ENCODE results near the gene ZNF766. TPM values are rescaled to one million over a fixed set of nuclear protein-coding genes. Genes with fewer than 3 reads are reported as not detected.

Gene ZNF766
- total and polyA plus RNA-seq, 2 of the 8 experiments (the other 6 are each of a cell fraction or from before 2014, with no cell fraction given) = 8.3 to 31.9 TPM

DNA sequence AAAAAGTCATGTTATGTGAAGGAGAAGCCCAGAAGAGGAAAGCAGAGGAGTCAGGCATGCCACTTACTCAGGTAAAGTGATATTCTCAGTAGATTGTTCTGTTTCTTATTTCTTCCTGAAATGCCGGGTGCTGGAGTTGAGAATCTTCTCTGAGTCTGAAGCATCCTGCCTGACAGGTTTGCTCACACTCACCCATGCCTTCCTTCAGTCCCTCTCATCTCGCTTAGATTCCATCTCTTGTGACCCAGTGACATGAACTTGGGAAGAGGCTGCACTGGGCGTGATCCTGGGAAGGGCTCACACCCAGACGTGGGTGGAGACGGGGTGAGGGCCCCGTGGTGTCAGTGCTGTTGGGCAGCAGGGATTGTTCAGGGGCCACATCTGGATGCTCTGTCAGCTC is 8.1 kb downstream of the ZNF766 start:
- H4K8ac ChIP-seq (ENCODE audit: extremely low read depth, insufficient read depth, low read length) = no peak overlapping the region
- H3K23me2 ChIP-seq (ENCODE audit: low read depth, low read length) = no peaks in the 10 kb centered on the region
- H2AK5ac ChIP-seq (ENCODE audit: low read depth, low read length) = no peak overlapping the region
- H3K56ac ChIP-seq (replicated peaks; ENCODE audit: insufficient read length, low read depth, low read length) = no peak overlapping the region
- ChIA-PET CTCF (ENCODE audit: partially characterized antibody) (interaction anchor here (0.8 kb wide), 1 partner anchor 19 kb away, joined by 3 read pairs; no protein-coding TSS in a partner anchor), POLR2A (ENCODE audit: partially characterized antibody) (interaction anchor here (1.4 kb wide), 1 partner anchor 9 kb away, joined by 5 read pairs; no protein-coding TSS in a partner anchor)
- no peaks in the 10 kb centered on the region for H3K27me3 ChIP-seq (replicated peaks in 1 of 4; ENCODE audit: control insufficient read depth in 3 of 4, extremely low read depth in 1 of 4, insufficient read depth in 3 of 4, low read length in 3 of 4)
- no peak overlapping the region for H2AFZ ChIP-seq (ENCODE audit: low read length)
- no peak overlapping the region for H3K4ac ChIP-seq (replicated peaks; ENCODE audit: insufficient read length, low read depth, low read length)
- H4K20me1 ChIP-seq (replicated peaks in 1 of 2; ENCODE audit: control insufficient read depth in 1 of 2, insufficient read depth in 2 of 2, low read length in 2 of 2) = peaks cover 13 to 22% of the 10 kb centered on the region in 2 experiments
- no peak overlapping the region for H3K23ac ChIP-seq (ENCODE audit: insufficient read length)
- no peak overlapping the region for H2BK20ac ChIP-seq (ENCODE audit: low read length)
- H3K4me3 ChIP-seq (ENCODE audit: extremely low read depth in 1 of 4, insufficient read depth in 2 of 4, low read depth in 3 of 4, low read length in 4 of 4) = no peak overlapping the region
- peaks cover 11% of the 10 kb centered on the region for H3K79me1 ChIP-seq (ENCODE audit: low read depth, low read length)
- DNase-seq (ENCODE audit: low read depth in 1 of 2, low spot score in 2 of 2) (no peak), FAIRE-seq (no peak)
- H4K5ac ChIP-seq (ENCODE audit: insufficient read length, low read depth, low read length) = no peak overlapping the region
- no peak overlapping the region for H2BK15ac ChIP-seq (ENCODE audit: low read length)
- TF ChIP-seq RBBP5 (IDR thresholded peaks at IDR 0.05; ENCODE audit: borderline replicate concordance, low read depth, low read length) (no peak), NRF1 (IDR thresholded peaks at IDR 0.05; ENCODE audit: low read depth, low read length) (no peak), ASH2L (IDR thresholded peaks at IDR 0.05; ENCODE audit: low read length) (no peak), KDM1A (IDR thresholded peaks at IDR 0.05; ENCODE audit: borderline replicate concordance, low read length) (no peak), KDM5A (IDR thresholded peaks at IDR 0.05; ENCODE audit: low read length) (no peak), BACH1 (IDR thresholded peaks at IDR 0.05; ENCODE audit: low read length) (no peak), POU5F1 (IDR thresholded peaks at IDR 0.05; ENCODE audit: low read depth, low read length) (no peak), ZNF274 (IDR thresholded peaks at IDR 0.05; ENCODE audit: borderline replicate concordance, extremely low read depth, low read length) (no peak), POLR2A (IDR thresholded peaks at IDR 0.05; ENCODE audit: control extremely low read depth in 1 of 2, low read depth in 2 of 2, low read length in 2 of 2) (no peak), GABPA (IDR thresholded peaks at IDR 0.05; ENCODE audit: borderline replicate concordance, insufficient read depth, low read length) (no peak), JUND (IDR thresholded peaks at IDR 0.05; ENCODE audit: low read length) (no peak)
- TF ChIP-seq, protein P1, sequence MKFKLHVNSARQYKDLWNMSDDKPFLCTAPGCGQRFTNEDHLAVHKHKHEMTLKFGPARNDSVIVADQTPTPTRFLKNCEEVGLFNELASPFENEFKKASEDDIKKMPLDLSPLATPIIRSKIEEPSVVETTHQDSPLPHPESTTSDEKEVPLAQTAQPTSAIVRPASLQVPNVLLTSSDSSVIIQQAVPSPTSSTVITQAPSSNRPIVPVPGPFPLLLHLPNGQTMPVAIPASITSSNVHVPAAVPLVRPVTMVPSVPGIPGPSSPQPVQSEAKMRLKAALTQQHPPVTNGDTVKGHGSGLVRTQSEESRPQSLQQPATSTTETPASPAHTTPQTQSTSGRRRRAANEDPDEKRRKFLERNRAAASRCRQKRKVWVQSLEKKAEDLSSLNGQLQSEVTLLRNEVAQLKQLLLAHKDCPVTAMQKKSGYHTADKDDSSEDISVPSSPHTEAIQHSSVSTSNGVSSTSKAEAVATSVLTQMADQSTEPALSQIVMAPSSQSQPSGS (IDR thresholded peaks at IDR 0.05; ENCODE audit: low read length) = no peak
- TF ChIP-seq, protein P2, sequence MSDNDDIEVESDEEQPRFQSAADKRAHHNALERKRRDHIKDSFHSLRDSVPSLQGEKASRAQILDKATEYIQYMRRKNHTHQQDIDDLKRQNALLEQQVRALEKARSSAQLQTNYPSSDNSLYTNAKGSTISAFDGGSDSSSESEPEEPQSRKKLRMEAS (IDR thresholded peaks at IDR 0.05) = no peak
- no peak overlapping the region for H3K9ac ChIP-seq (replicated peaks in 1 of 4; ENCODE audit: extremely low read depth in 1 of 4, low read depth in 3 of 4, low read length in 3 of 4)
- H2BK12ac ChIP-seq (ENCODE audit: low read depth, low read length) = no peak overlapping the region
- peaks cover 0 to 3% (median 0%) of the 10 kb centered on the region in 4 experiments; a peak in 2 of 7 replicates for H3K4me1 ChIP-seq (replicated peaks in 1 of 4; ENCODE audit: control insufficient read depth in 3 of 4, insufficient read depth in 4 of 4, low read length in 3 of 4)
- 88% methylated on average over 6 of the region's 6 CpGs; no CpG with 5 or more reads in 1 of the 2 experiments for WGBS, 2 experiments (ENCODE audit: extremely low coverage in 1 of 2, insufficient coverage in 1 of 2, insufficient read length in 1 of 2, insufficient replicate concordance in 2 of 2, low coverage in 1 of 2, low lambda C conversion rate in 2 of 2, missing lambda C conversion rate in 1 of 2)
- no peak overlapping the region for H3K27ac ChIP-seq (ENCODE audit: low read depth, low read length)
- H2BK5ac ChIP-seq (ENCODE audit: low read depth, low read length) = no peak overlapping the region
- H4K91ac ChIP-seq (replicated peaks; ENCODE audit: insufficient read length, low read length) = no peak overlapping the region
- no peak overlapping the region for H2BK120ac ChIP-seq (replicated peaks; ENCODE audit: low read depth, low read length)
- H3K14ac ChIP-seq (ENCODE audit: insufficient read length) = no peak overlapping the region
- H3K18ac ChIP-seq (ENCODE audit: extremely low read depth, low read length) = no peak overlapping the region
- H3K9me3 ChIP-seq (ENCODE audit: insufficient read depth in 2 of 2, low read depth in 1 of 2, low read length in 1 of 2) = no peaks in the 10 kb centered on the region
- peaks cover 0 to 17% (median 3%) of the 10 kb centered on the region in 4 experiments; a peak in 4 of 8 replicates for H3K36me3 ChIP-seq (ENCODE audit: control insufficient read depth in 2 of 4, insufficient read depth in 4 of 4, low read length in 3 of 4)
- H3K79me2 ChIP-seq (ENCODE audit: control insufficient read depth in 1 of 2, insufficient read depth in 2 of 2, low read length in 2 of 2) = peaks cover 37 to 93% of the 10 kb centered on the region in 2 experiments
- no peak overlapping the region for H3K4me2 ChIP-seq (ENCODE audit: insufficient read depth in 1 of 2, low read depth in 2 of 2, low read length in 2 of 2)

All from H1 (cell line).